Activated CD8-positive, alpha-beta memory T cell treated with anti-CD3 and anti-CD28 coated beads for 36 hours (primary cell): ENCODE data around the gene SND1. TPM values are rescaled to one million over a fixed set of nuclear protein-coding genes. Genes with fewer than 3 reads are reported as not detected.
"Not testable (repeated sequence)": the region's sequence is repeated elsewhere in the genome, so short reads cannot be mapped to it uniquely, and the experiment has no call there.

ENCODE experiments used
- CTCF ChIA-PET: fragments of 350-600 bp; sonication (Branson Sonifier 250); formaldehyde crosslinking; loops from one replicate; lab custom pipeline; 2021; ENCODE audit warnings: antibody characterized with exemption; lab: Charles Lee
- POLR2A ChIA-PET: fragments of 350-600 bp; sonication (Branson Sonifier 250); formaldehyde crosslinking; loops from one replicate; lab custom pipeline; 2021; ENCODE audit warnings: antibody characterized with exemption; lab: Charles Lee
- total RNA-seq, 2 experiments: library from RNA; stranded (reverse); gene quantifications; one replicate each; pipeline ENCODE4 v1.2.3, GENCODE V29; 2021

The SND1 gene
- total RNA-seq, 2 experiments from 2014 or later = 203 to 219 TPM

DNA sequence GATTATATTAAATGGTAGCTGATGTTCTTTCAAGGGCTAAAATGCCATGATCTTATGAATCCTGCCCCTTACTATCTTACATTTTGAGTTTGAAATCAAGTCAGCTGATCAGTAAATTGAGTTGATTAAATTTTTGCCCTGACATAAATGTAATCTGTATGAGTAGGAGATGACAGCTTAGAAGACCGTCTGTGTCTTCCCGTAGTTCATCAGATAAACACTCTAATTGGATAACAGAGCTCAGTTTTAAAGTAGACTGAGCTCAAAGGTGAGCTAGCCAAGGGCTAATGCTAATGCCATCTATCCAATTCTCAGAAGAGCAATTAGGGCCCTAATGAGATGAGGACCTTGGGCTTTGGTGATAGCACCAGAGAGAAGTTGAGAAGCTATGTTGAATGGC is 296.3 kb downstream of the SND1 start:
- ChIA-PET POLR2A (no interaction called here), CTCF (no interaction called here)

GRCh38 chr7:127948930-127949329 is 296.9 kb downstream of the SND1 start:
- POLR2A ChIA-PET = no interaction called here
- CTCF ChIA-PET = interaction anchor here (0.6 kb wide), 1 partner anchor 187 kb away, joined by 3 read pairs; no protein-coding TSS in a partner anchor

DNA sequence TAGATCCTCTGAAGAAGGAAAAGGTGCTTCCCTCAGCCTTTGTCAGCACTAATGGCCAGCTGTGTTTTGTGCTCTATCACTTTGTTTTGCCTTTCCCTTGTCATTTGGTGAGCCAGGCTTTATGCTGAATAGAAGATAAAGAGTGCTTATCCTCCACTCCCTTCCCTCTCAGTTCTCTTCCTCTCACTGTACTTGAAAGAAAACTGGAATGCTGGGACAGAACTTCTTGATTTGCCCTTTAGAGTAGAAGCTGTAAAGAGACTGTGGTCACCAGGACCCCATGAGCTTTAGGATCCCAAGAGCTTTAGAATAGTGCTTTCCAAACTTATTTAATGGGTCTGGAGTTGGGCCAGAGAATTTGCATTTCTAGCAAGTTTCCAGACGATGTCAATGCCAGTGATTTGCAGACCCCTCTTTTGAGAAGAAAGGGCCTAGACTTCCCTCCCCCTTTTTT is 297.8 kb downstream of the SND1 start:
- ChIA-PET POLR2A (no interaction called here), CTCF (no interaction called here)

GRCh38 chr7:127950233-127950935 is 298.4 kb downstream of the SND1 start:
- ChIA-PET POLR2A (no interaction called here), CTCF (no interaction called here)

- ChIA-PET POLR2A (no interaction called here), CTCF (no interaction called here)
Measured at GRCh38 chr7:127953423-127954356, 301.7 kb downstream of the SND1 start.

GRCh38 chr7:127954357-127954748 is 302.4 kb downstream of the SND1 start:
- POLR2A ChIA-PET = no interaction called here
- CTCF ChIA-PET = no interaction called here

DNA sequence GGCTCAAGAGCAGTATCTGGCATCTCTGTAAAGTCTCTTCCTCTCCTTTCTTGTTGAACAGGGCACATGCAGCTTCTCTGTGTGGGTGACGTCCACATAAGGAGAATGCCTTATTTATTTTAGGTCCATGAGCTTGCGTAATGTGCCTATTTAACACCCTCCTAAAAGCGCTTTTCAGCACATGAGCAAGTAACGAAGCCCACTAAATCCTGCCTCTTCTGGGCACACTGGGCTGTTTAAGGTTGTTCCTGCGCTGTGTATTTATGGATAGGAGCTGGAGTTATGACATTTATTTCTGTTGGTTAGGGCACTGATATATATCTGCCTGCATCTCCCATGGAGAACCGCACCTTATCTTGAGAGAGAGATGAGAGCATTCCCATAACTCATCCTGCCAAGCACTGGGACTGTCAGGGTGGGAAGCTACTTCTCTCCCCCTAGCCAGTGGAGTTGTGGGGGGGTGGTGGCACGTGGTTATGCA is 303.1 kb downstream of the SND1 start:
- CTCF ChIA-PET = interaction anchor here (0.5 kb wide), 1 partner anchor 326 kb away, joined by 3 read pairs; no protein-coding TSS in a partner anchor
- POLR2A ChIA-PET = interaction anchor here (0.6 kb wide), 1 partner anchor 147 kb away, joined by 6 read pairs; no protein-coding TSS in a partner anchor

GRCh38 chr7:127957886-127958285 is 305.9 kb downstream of the SND1 start:
- ChIA-PET POLR2A (no interaction called here), CTCF (no interaction called here)

DNA sequence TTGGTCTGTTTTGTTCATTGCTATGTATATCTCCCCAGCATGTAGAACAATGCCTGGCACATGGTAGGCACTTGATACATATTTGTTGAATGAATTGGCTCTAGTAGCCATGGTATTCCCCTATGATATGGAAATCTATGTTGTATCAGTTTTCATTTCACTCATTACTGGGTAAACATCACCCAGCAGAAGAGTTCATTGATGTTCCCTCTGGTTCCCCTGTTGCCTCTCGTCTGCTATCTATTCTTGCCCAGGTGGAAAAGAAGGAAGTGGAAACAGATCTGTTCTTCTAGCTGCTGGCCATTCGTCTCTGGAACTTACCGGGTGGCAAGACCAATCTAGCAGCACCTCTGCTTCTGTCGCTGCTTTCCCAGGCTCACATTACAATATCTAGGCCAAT is 307.8 kb downstream of the SND1 start:
- ChIA-PET POLR2A (no interaction called here), CTCF (no interaction called here)

DNA sequence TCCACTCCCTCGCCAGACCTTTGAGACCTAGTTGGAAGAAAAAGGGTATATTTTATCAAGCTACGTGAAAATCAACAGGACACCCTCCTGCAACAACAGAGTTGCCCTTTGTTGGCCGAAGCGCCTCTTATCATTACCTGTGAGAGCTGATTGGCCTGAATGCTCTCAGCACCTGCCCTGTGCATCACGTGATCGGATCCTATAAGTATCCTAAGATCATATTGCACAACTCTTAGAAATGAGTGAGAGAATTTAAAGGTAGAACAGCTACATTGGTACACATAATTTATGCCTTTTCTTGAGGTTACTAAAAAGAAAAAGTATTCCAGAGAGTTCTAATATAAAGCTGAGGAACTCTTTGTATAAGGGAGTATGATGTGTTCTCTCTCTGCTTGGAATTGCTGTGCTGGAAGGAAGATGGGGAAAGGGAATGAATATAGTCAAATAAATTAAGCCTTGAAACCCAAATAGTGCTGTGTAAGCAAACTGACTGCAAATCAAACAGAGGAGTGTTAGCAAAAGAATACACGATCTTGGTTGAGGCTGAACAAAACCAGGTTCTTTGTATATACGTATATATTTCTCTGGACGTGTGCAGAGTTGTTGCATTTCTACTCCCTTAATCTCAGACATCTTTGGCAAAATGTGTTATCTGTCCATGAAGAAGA is 309.9 kb downstream of the SND1 start:
- POLR2A ChIA-PET = no interaction called here

DNA sequence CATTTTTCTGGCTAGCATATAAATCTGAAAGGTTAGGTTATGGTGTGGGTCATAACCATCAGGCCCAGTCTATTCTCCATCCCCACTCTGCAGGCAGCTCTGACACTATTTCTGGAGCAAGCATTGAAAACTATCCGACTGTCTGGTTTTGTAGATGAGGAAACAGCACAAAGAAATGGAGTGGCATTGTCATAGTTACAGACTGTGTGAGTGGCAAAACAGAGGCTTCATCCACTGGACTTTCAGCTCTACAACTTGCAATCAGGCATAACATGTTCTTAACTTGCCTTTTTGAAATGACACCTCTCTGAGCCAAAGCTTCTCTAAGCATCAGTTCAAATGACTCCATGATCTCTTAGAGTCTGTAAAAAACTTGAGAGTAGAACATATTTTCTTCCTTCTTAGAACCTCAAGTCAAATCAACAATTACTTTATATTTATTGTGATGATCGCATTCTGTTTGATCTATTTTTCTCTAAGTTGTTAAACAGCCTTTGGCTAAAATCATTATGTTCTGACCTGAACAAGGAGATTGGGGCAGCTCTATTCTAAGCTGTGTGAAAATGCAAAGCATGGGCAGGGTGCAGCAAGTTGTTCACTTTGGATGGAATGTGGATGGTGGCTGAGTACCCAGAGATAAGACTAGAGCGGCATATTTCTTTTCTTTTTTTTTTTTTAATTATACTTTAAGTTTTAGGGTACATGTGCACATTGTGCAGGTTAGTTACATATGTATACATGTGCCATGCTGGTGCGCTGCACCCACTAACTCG is 310.8 kb downstream of the SND1 start:
- CTCF ChIA-PET = no interaction called here
- POLR2A ChIA-PET = no interaction called here

More for the DNA sequence above, 309.9 kb downstream of the SND1 start:
- CTCF ChIA-PET = no interaction called here

DNA sequence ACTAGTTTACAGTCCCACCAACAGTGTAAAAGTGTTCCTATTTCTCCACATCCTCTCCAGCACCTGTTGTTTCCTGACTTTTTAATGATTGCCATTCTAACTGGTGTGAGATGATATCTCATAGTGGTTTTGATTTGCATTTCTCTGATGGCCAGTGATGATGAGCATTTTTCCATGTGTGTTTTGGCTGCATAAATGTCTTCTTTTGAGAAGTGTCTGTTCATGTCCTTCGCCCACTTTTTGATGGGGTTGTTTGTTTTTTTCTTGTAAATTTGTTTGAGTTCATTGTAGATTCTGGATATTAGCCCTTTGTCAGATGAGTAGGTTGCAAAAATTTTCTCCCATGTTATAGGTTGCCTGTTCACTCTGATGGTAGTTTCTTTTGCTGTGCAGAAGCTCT is 311.9 kb downstream of the SND1 start:
- POLR2A ChIA-PET, CTCF ChIA-PET: not testable (repeated sequence)

DNA sequence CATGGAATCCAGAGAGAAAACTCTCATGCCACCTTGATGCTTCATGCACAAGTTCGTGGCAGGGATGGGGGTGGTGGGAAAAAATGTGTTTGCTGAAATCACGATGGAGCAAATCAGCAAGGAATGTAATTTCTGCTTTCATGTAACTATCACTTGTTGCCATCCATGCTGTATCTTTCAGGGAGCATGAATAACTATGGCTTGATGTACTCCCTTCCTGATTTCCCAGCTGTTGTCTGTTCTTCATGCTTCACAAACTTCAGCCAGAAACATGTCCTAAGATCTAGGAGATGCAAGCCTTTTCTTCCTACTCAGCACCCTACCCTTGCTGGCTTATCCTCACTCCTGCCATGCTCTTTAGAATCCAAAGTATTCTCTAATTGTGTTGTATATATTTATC is 315.3 kb downstream of the SND1 start:
- CTCF ChIA-PET = interaction anchor here (1.3 kb wide), 1 partner anchor 26 kb away, joined by 3 read pairs; no protein-coding TSS in a partner anchor

DNA sequence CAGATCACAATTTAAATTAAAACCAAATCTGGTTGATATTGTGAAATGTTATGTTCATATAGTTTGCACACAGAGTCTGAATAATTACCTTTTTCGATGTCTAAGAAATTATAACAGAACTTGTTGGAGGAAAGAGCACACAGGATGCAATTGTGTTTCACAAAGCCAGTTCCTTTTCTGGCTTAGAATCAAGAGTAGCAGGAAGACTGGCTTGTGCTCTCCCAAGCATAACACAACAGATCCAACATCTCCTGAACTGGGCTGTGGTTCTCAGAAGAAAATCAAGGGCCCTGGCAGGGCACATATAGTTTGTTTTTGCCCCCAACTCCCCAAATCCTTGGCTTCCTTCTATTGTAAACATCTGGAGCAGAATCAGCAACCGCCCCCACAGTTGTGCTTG is 316.6 kb downstream of the SND1 start:
- ChIA-PET POLR2A (no interaction called here), CTCF (interaction anchor here (1.3 kb wide), 1 partner anchor 28 kb away, joined by 3 read pairs; no protein-coding TSS in a partner anchor)

More for the DNA sequence above, 315.3 kb downstream of the SND1 start:
- POLR2A ChIA-PET = no interaction called here

DNA sequence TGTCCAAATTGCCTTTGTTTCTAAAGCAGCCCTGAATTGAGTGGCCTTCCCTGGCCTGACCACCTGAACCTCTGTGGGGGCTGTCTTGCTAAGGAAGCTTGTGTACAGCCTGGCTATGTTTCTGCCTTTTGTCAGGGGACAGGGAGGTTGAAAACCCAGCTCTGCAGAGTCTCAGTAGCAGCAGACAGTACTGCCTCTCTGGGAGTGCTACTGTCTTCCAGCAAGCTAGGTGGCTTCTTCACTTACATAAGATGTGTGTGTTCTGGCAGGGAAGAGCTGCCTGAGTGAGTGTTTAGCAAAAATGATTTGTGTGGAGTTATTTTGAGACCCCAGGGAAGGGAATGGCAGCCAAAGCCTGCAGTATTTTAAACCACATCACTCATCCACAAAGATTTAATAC is 321.8 kb downstream of the SND1 start:
- CTCF ChIA-PET = no interaction called here
- POLR2A ChIA-PET = no interaction called here

DNA sequence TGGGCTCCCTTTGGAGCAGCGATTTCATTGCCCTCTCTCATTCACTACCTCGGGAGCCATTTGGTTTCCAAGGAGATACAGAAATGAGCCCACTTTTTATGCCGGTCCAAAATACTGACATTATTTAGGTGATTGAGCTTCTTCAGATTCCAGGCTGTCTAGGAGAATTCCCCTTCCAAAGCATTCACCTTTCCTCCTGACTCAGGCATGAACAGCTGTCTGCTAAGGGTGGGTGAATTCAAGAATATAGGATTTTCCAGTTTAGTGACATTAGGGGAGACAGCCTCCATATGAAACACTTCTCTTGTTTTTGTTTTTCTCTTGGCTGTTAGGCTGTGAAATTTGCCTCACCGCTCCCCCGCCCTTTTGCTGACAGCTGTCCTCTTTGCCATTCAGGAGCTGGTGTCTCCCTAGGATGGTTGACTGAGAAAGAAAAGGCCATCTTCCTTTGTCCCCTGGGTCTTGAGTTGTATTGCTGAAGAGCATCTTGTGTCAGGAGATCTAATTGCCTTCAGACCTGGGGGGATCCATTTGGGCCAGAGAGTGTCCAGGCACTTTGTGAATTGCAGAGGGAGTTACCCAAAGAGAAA is 322.5 kb downstream of the SND1 start:
- ChIA-PET POLR2A (no interaction called here), CTCF (interaction anchor here (1.2 kb wide), 1 partner anchor 50 kb away, joined by 3 read pairs; no protein-coding TSS in a partner anchor)

GRCh38 chr7:127976056-127976737 is 324.2 kb downstream of the SND1 start:
- ChIA-PET POLR2A (no interaction called here), CTCF (no interaction called here)

DNA sequence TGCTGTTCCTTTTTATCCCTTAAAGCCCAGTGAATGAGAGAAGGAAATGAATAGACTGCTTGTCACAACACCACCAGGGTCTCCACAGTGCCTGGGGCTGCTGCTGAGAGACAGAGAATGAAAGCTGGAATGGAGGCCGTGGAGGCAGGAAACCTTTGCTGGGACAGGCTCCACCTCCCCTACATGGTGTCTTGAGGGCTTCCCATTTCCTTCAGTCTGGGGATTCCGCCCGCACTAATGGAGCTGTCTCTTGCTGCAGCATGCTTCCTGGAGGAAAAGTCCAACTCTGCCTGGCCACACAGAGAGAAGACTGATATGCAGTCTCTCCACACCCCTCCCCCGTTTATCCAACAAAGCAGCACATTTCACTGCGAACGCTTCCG is 324.7 kb downstream of the SND1 start:
- ChIA-PET POLR2A (no interaction called here), CTCF (no interaction called here)
